Loucy (cell line): ENCODE measurements around the gene PTPRT.

Experiments
- EZH2phosphoT487 ChIP-seq: fragments of 200-600 bp; IDR thresholded peaks from 2 replicates; pipeline ENCODE4 v1.6.1; 2018; ENCODE audit warnings: antibody characterized with exemption, mild to moderate bottlenecking, moderate library complexity, borderline replicate concordance
- TF ChIP-seq, protein P1 (sequence below): fragments of 200-600 bp; sonication (generic); conservative IDR thresholded peaks from 2 replicates; pipeline ENCODE4 v1.5.1; 2014; ENCODE audit warnings: mild to moderate bottlenecking, antibody characterized with exemption, low read length

DNA sequence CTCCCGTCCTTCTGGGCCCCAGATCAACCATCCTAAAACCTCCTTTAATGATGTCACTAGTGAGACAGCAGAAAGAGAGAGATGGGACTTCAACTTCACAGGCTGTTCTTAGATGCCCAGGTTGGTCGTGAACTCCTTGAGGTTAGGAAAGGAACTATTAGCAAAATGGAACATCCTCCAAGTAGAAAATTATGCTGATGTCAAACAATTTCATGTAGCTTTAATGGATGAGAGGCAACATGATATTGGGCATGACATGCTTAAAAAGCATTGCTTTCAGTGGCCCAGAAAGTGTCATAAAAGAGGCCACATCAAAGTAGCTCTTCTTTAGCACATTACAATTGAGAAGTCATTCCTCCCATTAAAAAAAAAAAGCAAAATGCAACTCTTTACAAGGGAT is 248.1 kb downstream of the PTPRT start:
- TF ChIP-seq, protein P1, sequence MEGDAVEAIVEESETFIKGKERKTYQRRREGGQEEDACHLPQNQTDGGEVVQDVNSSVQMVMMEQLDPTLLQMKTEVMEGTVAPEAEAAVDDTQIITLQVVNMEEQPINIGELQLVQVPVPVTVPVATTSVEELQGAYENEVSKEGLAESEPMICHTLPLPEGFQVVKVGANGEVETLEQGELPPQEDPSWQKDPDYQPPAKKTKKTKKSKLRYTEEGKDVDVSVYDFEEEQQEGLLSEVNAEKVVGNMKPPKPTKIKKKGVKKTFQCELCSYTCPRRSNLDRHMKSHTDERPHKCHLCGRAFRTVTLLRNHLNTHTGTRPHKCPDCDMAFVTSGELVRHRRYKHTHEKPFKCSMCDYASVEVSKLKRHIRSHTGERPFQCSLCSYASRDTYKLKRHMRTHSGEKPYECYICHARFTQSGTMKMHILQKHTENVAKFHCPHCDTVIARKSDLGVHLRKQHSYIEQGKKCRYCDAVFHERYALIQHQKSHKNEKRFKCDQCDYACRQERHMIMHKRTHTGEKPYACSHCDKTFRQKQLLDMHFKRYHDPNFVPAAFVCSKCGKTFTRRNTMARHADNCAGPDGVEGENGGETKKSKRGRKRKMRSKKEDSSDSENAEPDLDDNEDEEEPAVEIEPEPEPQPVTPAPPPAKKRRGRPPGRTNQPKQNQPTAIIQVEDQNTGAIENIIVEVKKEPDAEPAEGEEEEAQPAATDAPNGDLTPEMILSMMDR: no peak
- no peak for TF ChIP-seq EZH2phosphoT487
